Heart right ventricle (tissue), 16 donors: ENCODE data around the gene PLEK. TPM values are rescaled to one million over a fixed set of nuclear protein-coding genes. Genes with fewer than 3 reads are reported as not detected.
"Not testable (repeated sequence)": the region's sequence is repeated elsewhere in the genome, so short reads cannot be mapped to it uniquely, and the experiment has no call there.

ENCODE experiments used
- ATAC-seq, 8 donors: fragments of 200-7000 bp; cut with Tn5 transposase; one replicate each; pipeline ENCODE4 v1.9.1; 2020; ENCODE audit warnings: mild to moderate bottlenecking in 8 of 8, moderate library complexity in 8 of 8, moderate number of reproducible peaks in 1 of 8
- DNase-seq, 2 donors: peaks; one replicate each; pipeline ENCODE4 v3.0.0-alpha.2; 2020
- H3K27ac ChIP-seq, 10 donors: fragments of 200-600 bp; sonication (generic) in 2 of 10; one replicate each; pipeline versions ENCODE4 v1.5.0 to v1.8.0; 2020 to 2022; ENCODE audit warnings: mild to moderate bottlenecking in 3 of 10
- H3K27me3 ChIP-seq, 7 donors: fragments of 200-600 bp; one replicate each; pipeline ENCODE4 v1.8.0; 2021 to 2022; ENCODE audit warnings: mild to moderate bottlenecking in 2 of 7
- H3K36me3 ChIP-seq, 9 donors: fragments of 200-600 bp; sonication (generic) in 1 of 9; one replicate each; pipeline versions ENCODE4 v1.5.0 to v1.8.0; 2020 to 2022; ENCODE audit warnings: mild to moderate bottlenecking in 2 of 9
- H3K4me1 ChIP-seq, 9 donors: fragments of 200-600 bp; sonication (generic) in 1 of 9; one replicate each; pipeline versions ENCODE4 v1.5.0 to v1.8.0; 2020 to 2022; ENCODE audit warnings: mild to moderate bottlenecking in 4 of 9
- H3K4me3 ChIP-seq, 10 donors: fragments of 200-600 bp; sonication (generic) in 2 of 10; one replicate each; pipeline versions ENCODE4 v1.5.0 to v1.8.0; 2020 to 2022; ENCODE audit warnings: mild to moderate bottlenecking in 7 of 10, moderate library complexity in 2 of 10
- H3K9me3 ChIP-seq, 11 donors: fragments of 200-600 bp in 10 of 11; sonication (generic) in 2 of 11; one replicate each; pipeline versions ENCODE4 v1.5.0 to v1.8.0; 2013 to 2022; ENCODE audit warnings: mild to moderate bottlenecking in 2 of 11, control low read depth in 1 of 11, moderate library complexity in 1 of 11
- WGBS, 2 donors: extraction: QIAGEN DNeasy Blood & Tissue Kit; methylation state at CpG; one replicate each; pipeline ENCODE4 v1.1.7; 2013; ENCODE audit warnings: inconsistent platforms in 1 of 2; 5-methylcytosine and 5-hydroxymethylcytosine counted together
- intact Hi-C, 10 donors: fragments of 100-400 bp; cut with DNase I; formaldehyde crosslinking; loops; one replicate each; pipeline versions ENCODE4 v1.11.1 to v1.14.2; 2022
- polyA plus RNA-seq, 2 donors: library from polyadenylated mRNA; stranded (reverse); fragments of 200-250 nt; gene quantifications; one replicate each; pipeline ENCODE4 v1.2.3, GENCODE V29; 2013
- total RNA-seq, 10 donors: library from RNA; stranded (reverse); fragmentation: NEBNext Ultra II Directional in 3 of 10; extraction: Animal tissue kit (Norgen Biotek cat#: 25700) in 3 of 10; gene quantifications; one replicate each; pipeline versions ENCODE4 v1.2.1 to v1.2.4, GENCODE V29; 2021 to 2023
- TF ChIP-seq, protein P1 (sequence below), 9 donors: fragments of 200-600 bp; sonication (generic) in 2 of 9; IDR thresholded peaks; one replicate each; pipeline versions ENCODE4 v1.5.0 to v1.8.0; 2021 to 2022; ENCODE audit warnings: antibody characterized with exemption in 9 of 9, mild to moderate bottlenecking in 5 of 9, moderate library complexity in 1 of 9
- donor health status: Arrhythmogenic right ventricular cardiomyopathy.
- donor health status: ischemic (EF 13 %, LVEDD 7.1; RV severe dilation, severe dysfunction).
- donor health status: healthy with polysubstance abuse.
- donor health status: DM: no; HTN: yes; CAD: no.
- donor health status: DM: no; HTN: no; CAD: no.
- donor health status: ischemic (EF 25% LVEDD 6.9; RV normal size, moderate dysfunction).
- donor health status: ischemic (EF 25% LVEDD 5.7; RV mildly dilated, moderate dysfunction).
- donor health status: healthy.
- donor health status: DM: yes; HTN: yes; CAD: no.
- donor health status: Ischemic cardiomyopathy.
- donor health status: ischemic (EF 35%, LVEDD 5.7; RV mildly dilated, moderate dysfunction).
- donor health status: nonischemic (EF 11% LVEDD 7.7; RV severe dilation, severe dysfunction).
- donor health status: DM: yes; HTN: yes; CAD: no.
- donor health status: PGD.
- donor health status: ischemic (EF 29% LVEDD 5.4; RV normal size, mild dysfunction).
- donor health status: nonischemic (EF 23%, LVEDD 6.1; RV moderate dilation, normal function).

PLEK gene
- total and polyA plus RNA-seq, 12 donors, result 1.1 to 46.3 (median 2.7) TPM

DNA sequence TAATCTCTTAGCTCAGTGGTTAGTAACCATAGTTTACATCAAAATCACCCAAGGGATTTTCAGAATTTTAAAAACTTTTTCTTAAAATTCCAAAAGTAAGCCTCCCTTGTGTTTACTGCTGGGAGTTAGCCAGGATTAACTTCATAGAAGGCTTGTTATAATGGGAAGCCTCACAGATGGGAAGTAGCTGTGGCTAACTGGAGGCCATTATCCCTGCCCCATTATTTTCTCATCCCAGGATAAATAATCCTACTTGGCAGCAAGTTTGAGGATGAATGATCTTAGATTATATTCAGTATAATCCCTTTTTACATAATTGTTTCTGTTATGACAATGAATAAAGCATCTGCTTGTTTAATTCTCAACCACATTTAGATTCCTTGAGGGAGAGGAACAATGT lies 25.5 kb downstream of the PLEK start:
- peaks cover 0 to 94% (median 0%) of the 10 kb centered on the region in 9 donors for H3K36me3 ChIP-seq

DNA sequence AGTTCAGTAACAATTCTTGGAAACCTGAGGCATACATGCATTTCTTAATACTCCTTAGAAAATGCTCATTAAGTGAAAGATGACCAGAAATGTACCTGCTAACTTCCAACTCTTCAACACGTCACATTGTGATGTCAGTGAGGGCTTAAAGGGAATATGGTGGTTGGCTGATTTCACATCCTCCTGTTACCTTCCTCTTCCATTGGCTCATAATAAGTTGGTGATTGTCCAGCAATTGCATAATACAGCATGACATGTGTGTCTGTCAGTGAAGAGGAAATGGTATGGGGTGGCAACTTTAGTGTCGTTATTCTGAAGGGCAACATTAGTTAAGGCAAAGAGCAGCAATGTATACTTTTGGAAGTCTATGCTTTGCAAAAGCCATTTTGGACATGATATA lies 26.0 kb downstream of the PLEK start:
- Histone ChIP-seq H3K4me3 (no peak overlapping the region), H3K4me1 (peaks cover 0 to 58% (median 27%) of the 10 kb centered on the region in 9 donors), H3K36me3 (peaks cover 0 to 95% (median 0%) of the 10 kb centered on the region in 9 donors), H3K9me3 (no peaks in the 10 kb centered on the region), H3K27me3 (no peaks in the 10 kb centered on the region), H3K27ac (peak overlapping the region in 3 of 10 donors; percentile 25 to 72 (median 28))
- DNase-seq (no peak), ATAC-seq (peak in 5 of 8 donors; percentile 11 to 46 (median 36))
- WGBS, 2 donors, result 63 to 74% methylated on average over 2 of the region's 2 CpGs
- intact Hi-C loops, result no loop called here
- TF ChIP-seq, protein P1, sequence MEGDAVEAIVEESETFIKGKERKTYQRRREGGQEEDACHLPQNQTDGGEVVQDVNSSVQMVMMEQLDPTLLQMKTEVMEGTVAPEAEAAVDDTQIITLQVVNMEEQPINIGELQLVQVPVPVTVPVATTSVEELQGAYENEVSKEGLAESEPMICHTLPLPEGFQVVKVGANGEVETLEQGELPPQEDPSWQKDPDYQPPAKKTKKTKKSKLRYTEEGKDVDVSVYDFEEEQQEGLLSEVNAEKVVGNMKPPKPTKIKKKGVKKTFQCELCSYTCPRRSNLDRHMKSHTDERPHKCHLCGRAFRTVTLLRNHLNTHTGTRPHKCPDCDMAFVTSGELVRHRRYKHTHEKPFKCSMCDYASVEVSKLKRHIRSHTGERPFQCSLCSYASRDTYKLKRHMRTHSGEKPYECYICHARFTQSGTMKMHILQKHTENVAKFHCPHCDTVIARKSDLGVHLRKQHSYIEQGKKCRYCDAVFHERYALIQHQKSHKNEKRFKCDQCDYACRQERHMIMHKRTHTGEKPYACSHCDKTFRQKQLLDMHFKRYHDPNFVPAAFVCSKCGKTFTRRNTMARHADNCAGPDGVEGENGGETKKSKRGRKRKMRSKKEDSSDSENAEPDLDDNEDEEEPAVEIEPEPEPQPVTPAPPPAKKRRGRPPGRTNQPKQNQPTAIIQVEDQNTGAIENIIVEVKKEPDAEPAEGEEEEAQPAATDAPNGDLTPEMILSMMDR (IDR thresholded peaks at IDR 0.05), result no peak

More for the DNA sequence above, 25.5 kb downstream of the PLEK start:
- intact Hi-C loops, result no loop called here
- DNase-seq, result no peak
- Histone ChIP-seq H3K4me1 (peaks cover 0 to 64% (median 27%) of the 10 kb centered on the region in 9 donors), H3K4me3 (no peak overlapping the region), H3K27me3 (no peaks in the 10 kb centered on the region), H3K9me3 (no peaks in the 10 kb centered on the region), H3K27ac (peak overlapping the region in 4 of 10 donors; percentile 2 to 68 (median 26))
- TF ChIP-seq, protein P1 (IDR thresholded peaks at IDR 0.05), result no peak
- ATAC-seq, result peak in 1 of 8 donors; percentile 37

DNA sequence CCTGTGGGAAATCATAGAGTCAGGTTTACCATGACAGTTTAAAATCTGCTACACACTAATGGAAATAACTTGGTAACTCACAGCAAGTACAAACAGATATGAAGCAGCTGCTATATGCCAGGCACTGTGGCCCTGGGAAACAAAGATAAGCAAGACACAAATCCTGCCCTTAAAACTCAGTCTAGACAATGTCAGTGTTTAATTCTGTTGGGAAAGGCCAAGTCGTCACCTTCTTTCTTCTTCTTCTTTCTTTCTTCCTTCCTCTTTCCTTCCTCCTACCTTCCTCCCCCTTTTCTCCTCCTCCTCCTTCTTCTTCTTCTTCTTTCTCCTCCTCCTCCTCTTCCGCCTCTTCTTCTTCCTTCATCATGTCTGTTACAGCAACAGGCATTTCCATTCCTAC lies 26.8 kb downstream of the PLEK start:
- WGBS, 2 donors, result 54 to 66% methylated on average over 2 of the region's 2 CpGs
- Histone ChIP-seq H3K4me1 (peaks cover 0 to 52% (median 27%) of the 10 kb centered on the region in 9 donors), H3K27ac (peak overlapping the region in 5 of 10 donors; percentile 3 to 72 (median 15)), H3K4me3 (no peak overlapping the region), H3K27me3 (no peaks in the 10 kb centered on the region), H3K36me3 (peaks cover 0 to 95% (median 0%) of the 10 kb centered on the region in 9 donors), H3K9me3 (no peaks in the 10 kb centered on the region)
- DNase-seq (no peak), ATAC-seq (peak in 3 of 8 donors; percentile 32 to 51 (median 46))
- TF ChIP-seq, protein P1 (IDR thresholded peaks at IDR 0.05), result no peak
- intact Hi-C loops, result no loop called here

DNA sequence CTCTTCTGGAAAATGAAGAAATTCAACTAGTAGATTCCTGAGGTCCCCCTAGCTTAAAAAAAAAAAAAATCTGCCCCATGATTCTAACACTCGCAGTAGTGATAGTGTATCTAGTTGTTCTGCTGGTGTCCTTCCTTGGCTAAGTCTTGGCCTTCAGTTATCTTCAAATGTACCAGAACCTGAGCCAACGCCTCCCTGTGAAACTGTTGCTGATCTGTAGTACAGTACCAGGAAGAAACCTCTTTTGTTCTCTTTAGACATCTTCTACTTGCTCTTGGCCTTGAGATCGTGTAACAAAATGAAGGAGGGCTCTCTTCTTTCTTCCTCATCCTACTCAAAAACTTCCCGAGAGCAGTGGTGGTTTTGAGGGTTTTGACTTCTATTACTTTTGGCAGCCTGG lies 31.0 kb downstream of the PLEK start:
- Histone ChIP-seq H3K4me3 (no peak overlapping the region), H3K4me1 (peaks cover 0 to 14% (median 10%) of the 10 kb centered on the region in 9 donors), H3K9me3 (peaks cover 0 to 25% (median 0%) of the 10 kb centered on the region in 11 donors), H3K36me3 (peaks cover 0 to 63% (median 0%) of the 10 kb centered on the region in 9 donors), H3K27ac (no peak overlapping the region), H3K27me3 (no peaks in the 10 kb centered on the region)
- 66 to 67% methylated on average over 4 of the region's 4 CpGs for WGBS, 2 donors
- ATAC-seq (peak in 1 of 8 donors; percentile 39), DNase-seq (no peak)
- intact Hi-C loops, result no loop called here
- TF ChIP-seq, protein P1 (IDR thresholded peaks at IDR 0.05), result no peak

- intact Hi-C loops, H3K27me3 ChIP-seq, ATAC-seq, DNase-seq, H3K4me3 ChIP-seq, H3K4me1 ChIP-seq, H3K27ac ChIP-seq: not testable (repeated sequence)
- Histone ChIP-seq H3K36me3 (peaks cover 0 to 47% (median 0%) of the 10 kb centered on the region in 9 donors), H3K9me3 (peaks cover 0 to 25% (median 0%) of the 10 kb centered on the region in 11 donors)
- 92 to 95% methylated on average over 3 of the region's 3 CpGs for WGBS, 2 donors
Observed at GRCh38 chr2:68397704-68398263, 32.7 kb downstream of the PLEK start.
